RWPE1 (cell line): Measurements from ENCODE around the gene SOS1.

Experiments used
- CTCF ChIA-PET: fragments of 350-600 bp; sonication (Branson Sonifier 250); formaldehyde crosslinking; extraction: SDS; loops from one replicate; lab custom pipeline; 2021; lab: Yijun Ruan, JAX
- POLR2A ChIA-PET: fragments of 400-600 bp; formaldehyde crosslinking; extraction: SDS; loops from one replicate; lab custom pipeline; 2020; ENCODE audit warnings: antibody characterized with exemption; ENCODE audit not compliant: low non-redundant PET; lab: Yijun Ruan, JAX
- DNase-seq: peaks from one replicate; pipeline ENCODE4 v3.0.0; 2012; ENCODE audit warnings: low spot score
- H3K27ac ChIP-seq: fragments of 450-650 bp; 2 replicates; pipeline ENCODE4 v1.5.1; 2017
- CTCF ChIP-seq: fragments of 450-650 bp; conservative IDR thresholded peaks from 2 replicates; pipeline ENCODE4 v1.5.1; 2017; ENCODE audit warnings: low read depth, mild to moderate bottlenecking

The SOS1 gene

GRCh38 chr2:39121523-39122063 is 742 bp upstream of the SOS1 start:
- ChIA-PET POLR2A (interaction anchor here (0.7 to 1.3 kb wide), 4 partner anchors 12 to 106 kb away, joined by 3 to 5 read pairs (median 4); no protein-coding TSS in a partner anchor), CTCF (no interaction called here)
- DNase-seq: no peak
- no peak for TF ChIP-seq CTCF
- H3K27ac ChIP-seq: peak overlapping the region; percentile 96

GRCh38 chr2:39120521-39120770 is 405 bp downstream of the SOS1 start:
- no peak for DNase-seq
- no peak for TF ChIP-seq CTCF
- POLR2A ChIA-PET: interaction anchor here (1.1 to 1.3 kb wide), 2 partner anchors 23 to 173 kb away, joined by 3 to 4 read pairs; no protein-coding TSS in a partner anchor
- H3K27ac ChIP-seq: peak overlapping the region; percentile 96
- CTCF ChIA-PET: interaction anchor here (0.6 to 1.9 kb wide), 3 partner anchors 75 to 173 kb away, joined by 4 to 5 read pairs (median 4); no protein-coding TSS in a partner anchor

- TF ChIP-seq CTCF: peak; percentile 38
- peak; percentile 62 for DNase-seq
- POLR2A ChIA-PET: interaction anchor here (0.6 to 1.3 kb wide), 3 partner anchors 22 to 172 kb away, joined by 3 to 4 read pairs (median 3); no protein-coding TSS in a partner anchor
- H3K27ac ChIP-seq: peak overlapping the region; percentile 96
- CTCF ChIA-PET: interaction anchor here (0.6 to 1.9 kb wide), 3 partner anchors 75 to 172 kb away, joined by 4 to 5 read pairs (median 4); no protein-coding TSS in a partner anchor
These were observed 925 bp downstream of the SOS1 start for GRCh38 chr2:39119732-39120520.

- H3K27ac ChIP-seq: no peak overlapping the region
- ChIA-PET POLR2A (interaction anchor here (0.6 kb wide), 1 partner anchor 56 kb away, joined by 3 read pairs; no protein-coding TSS in a partner anchor), CTCF (interaction anchor here (0.7 to 1.9 kb wide), 3 partner anchors 60 to 172 kb away, joined by 3 to 5 read pairs (median 4); no protein-coding TSS in a partner anchor)
- TF ChIP-seq CTCF: no peak
- peak; percentile 26 for DNase-seq
These were observed 1.9 kb downstream of the SOS1 start for GRCh38 chr2:39118786-39119499.

- TF ChIP-seq CTCF: no peak
- no peak for DNase-seq
- POLR2A ChIA-PET: no interaction called here
- no peak overlapping the region for H3K27ac ChIP-seq
- CTCF ChIA-PET: interaction anchor here (1.2 kb wide), 1 partner anchor 9 kb away, joined by 3 read pairs; no protein-coding TSS in a partner anchor
These were observed 5.3 kb downstream of the SOS1 start for GRCh38 chr2:39115556-39115955.

GRCh38 chr2:39114771-39115170 is 6.1 kb downstream of the SOS1 start:
- POLR2A ChIA-PET: no interaction called here

More at GRCh38 chr2:39114771-39115170, 6.1 kb downstream of the SOS1 start:
- no peak for TF ChIP-seq CTCF
- CTCF ChIA-PET: interaction anchor here (0.7 kb wide), 1 partner anchor 9 kb away, joined by 3 read pairs; no protein-coding TSS in a partner anchor
- no peak for DNase-seq
- 0 out of 2 replicates have a peak overlapping the region, but pooled peaks have one; percentile 7 for H3K27ac ChIP-seq
